OCI-LY1 (cell line): ENCODE data around the gene GTF3C1.

Source experiments
- H2AFZ ChIP-seq: fragments of 200-600 bp; sonication (generic), shearing (Covaris generic); 2 replicates; pipeline ENCODE4 v1.6.0; 2014; ENCODE audit warnings: antibody characterized with exemption, mild to moderate bottlenecking, low read length
- H3F3A ChIP-seq: fragments of 200-600 bp; sonication (generic), shearing (Covaris generic); 2 replicates; pipeline ENCODE4 v1.6.0; 2014; ENCODE audit warnings: mild to moderate bottlenecking, antibody characterized with exemption, low read length, moderate library complexity; ENCODE audit not compliant: insufficient read depth
- H3K27ac ChIP-seq: fragments of 200-600 bp; sonication (generic); 2 replicates; pipeline ENCODE4 v1.5.1; 2014; ENCODE audit warnings: low read length, mixed run types, mild to moderate bottlenecking, low read depth; ENCODE audit not compliant: poor library complexity, severe bottlenecking
- H3K27me3 ChIP-seq: fragments of 200-600 bp; sonication (generic); 2 replicates; pipeline ENCODE4 v1.6.0; 2014; ENCODE audit warnings: antibody characterized with exemption, mild to moderate bottlenecking, low read length, moderate library complexity; ENCODE audit not compliant: insufficient read depth
- H3K36me3 ChIP-seq: fragments of 200-600 bp; sonication (generic); 2 replicates; pipeline ENCODE4 v1.6.1; 2014; ENCODE audit warnings: mild to moderate bottlenecking, antibody characterized with exemption, low read length, moderate library complexity, mixed read lengths; ENCODE audit not compliant: insufficient read depth
- H3K4me1 ChIP-seq: fragments of 200-600 bp; sonication (generic); 2 replicates; pipeline ENCODE4 v1.5.1; 2014; ENCODE audit warnings: mild to moderate bottlenecking, low read length, moderate library complexity; ENCODE audit not compliant: insufficient read depth, severe bottlenecking
- H3K4me2 ChIP-seq: fragments of 200-600 bp; sonication (generic), shearing (Covaris generic); 2 replicates; pipeline ENCODE4 v1.6.1; 2014; ENCODE audit warnings: low read length
- H3K4me3 ChIP-seq: fragments of 200-600 bp; sonication (generic); 2 replicates; pipeline ENCODE4 v1.5.1; 2014; ENCODE audit warnings: low read length, low read depth, mild to moderate bottlenecking, mixed read lengths; ENCODE audit not compliant: poor library complexity, severe bottlenecking
- H3K79me2 ChIP-seq: fragments of 200-600 bp; shearing (Covaris generic); 2 replicates; pipeline ENCODE4 v1.6.1; 2016; ENCODE audit warnings: mixed run types, low read length, mixed read lengths; ENCODE audit not compliant: insufficient read depth
- H3K9ac ChIP-seq: fragments of 200-600 bp; sonication (generic), shearing (Covaris generic); 2 replicates; pipeline ENCODE4 v1.6.1; 2014; ENCODE audit warnings: mild to moderate bottlenecking, low read length, mixed read lengths
- H3K9me2 ChIP-seq: fragments of 200-600 bp; sonication (generic), shearing (Covaris generic); 2 replicates; pipeline ENCODE4 v1.6.1; 2014; ENCODE audit warnings: low read depth, mild to moderate bottlenecking, low read length, mixed read lengths
- H3K9me3 ChIP-seq: fragments of 200-600 bp; shearing (Covaris generic); 2 replicates; pipeline ENCODE4 v1.6.1; 2014; ENCODE audit warnings: low read length, mixed read lengths
- H4K20me1 ChIP-seq: fragments of 200-600 bp; sonication (generic), shearing (Covaris generic); 2 replicates; pipeline ENCODE4 v1.6.0; 2016; ENCODE audit warnings: mild to moderate bottlenecking, low read length; ENCODE audit not compliant: insufficient read depth
- CTCF ChIP-seq: fragments of 200-600 bp; sonication (generic), shearing (Covaris generic); IDR thresholded peaks from 2 replicates; pipeline ENCODE4 v1.5.1; 2017; ENCODE audit warnings: mild to moderate bottlenecking, antibody characterized with exemption, low read length, moderate library complexity, mixed read lengths
- EZH2 ChIP-seq: fragments of 200-600 bp; sonication (generic), shearing (Covaris generic); IDR thresholded peaks from 2 replicates; pipeline ENCODE4 v1.8.0; 2017; ENCODE audit warnings: borderline replicate concordance, mixed run types, mild to moderate bottlenecking, antibody characterized with exemption, low read length, moderate library complexity, mixed read lengths

GTF3C1 gene

GRCh38 chr16:27483088-27483437, 66.7 kb downstream of the GTF3C1 start:
- no peaks in the 10 kb centered on the region for H3K9me2 ChIP-seq
- no peak overlapping the region for H3K9ac ChIP-seq
- no peaks in the 10 kb centered on the region for H3K27me3 ChIP-seq
- no peaks in the 10 kb centered on the region for H3K79me2 ChIP-seq
- no peaks in the 10 kb centered on the region for H3K4me1 ChIP-seq
- no peak overlapping the region for H3K27ac ChIP-seq
- peaks cover 83% of the 10 kb centered on the region for H3K36me3 ChIP-seq
- no peak overlapping the region for H2AFZ ChIP-seq
- H4K20me1 ChIP-seq: no peaks in the 10 kb centered on the region
- H3F3A ChIP-seq: no peaks in the 10 kb centered on the region
- no peak overlapping the region for H3K4me2 ChIP-seq
- no peak for TF ChIP-seq CTCF
- H3K9me3 ChIP-seq: no peaks in the 10 kb centered on the region
- H3K4me3 ChIP-seq: no peak overlapping the region

- Histone ChIP-seq H3K9ac (no peak overlapping the region), H4K20me1 (no peaks in the 10 kb centered on the region), H3K9me3 (no peaks in the 10 kb centered on the region), H3K4me1 (no peaks in the 10 kb centered on the region), H3F3A (no peaks in the 10 kb centered on the region), H3K36me3 (peaks cover 83% of the 10 kb centered on the region), H3K4me3 (no peak overlapping the region), H3K4me2 (no peak overlapping the region), H3K79me2 (no peaks in the 10 kb centered on the region), H2AFZ (no peak overlapping the region), H3K27me3 (no peaks in the 10 kb centered on the region), H3K27ac (no peak overlapping the region), H3K9me2 (no peaks in the 10 kb centered on the region)
- no peak for TF ChIP-seq EZH2
- TF ChIP-seq CTCF: no peak
Observed at GRCh38 chr16:27482397-27483087, 67.2 kb downstream of the GTF3C1 start.

- Histone ChIP-seq H3F3A (no peaks in the 10 kb centered on the region), H3K4me3 (no peak overlapping the region), H3K27me3 (no peaks in the 10 kb centered on the region), H3K4me1 (no peaks in the 10 kb centered on the region), H4K20me1 (no peaks in the 10 kb centered on the region), H3K36me3 (peaks cover 83% of the 10 kb centered on the region), H3K27ac (no peak overlapping the region), H3K9me3 (no peaks in the 10 kb centered on the region), H2AFZ (no peak overlapping the region), H3K9me2 (no peaks in the 10 kb centered on the region), H3K9ac (no peak overlapping the region), H3K4me2 (no peak overlapping the region), H3K79me2 (no peaks in the 10 kb centered on the region)
- TF ChIP-seq EZH2: no peak
Observed at GRCh38 chr16:27481282-27481934, 68.3 kb downstream of the GTF3C1 start.

GRCh38 chr16:27480761-27481160, 69.0 kb downstream of the GTF3C1 start:
- no peak overlapping the region for H3K27ac ChIP-seq
- no peaks in the 10 kb centered on the region for H3K27me3 ChIP-seq
- TF ChIP-seq EZH2: no peak
- no peak for TF ChIP-seq CTCF
- H3K4me3 ChIP-seq: no peak overlapping the region
- H4K20me1 ChIP-seq: no peaks in the 10 kb centered on the region
- H3K4me1 ChIP-seq: no peaks in the 10 kb centered on the region
- H3K36me3 ChIP-seq: peaks cover 83% of the 10 kb centered on the region
- H3K4me2 ChIP-seq: no peak overlapping the region
- H3K9ac ChIP-seq: no peak overlapping the region
- no peak overlapping the region for H2AFZ ChIP-seq
- H3K79me2 ChIP-seq: no peaks in the 10 kb centered on the region
- H3K9me2 ChIP-seq: no peaks in the 10 kb centered on the region
- no peaks in the 10 kb centered on the region for H3K9me3 ChIP-seq
- H3F3A ChIP-seq: no peaks in the 10 kb centered on the region
